ENCODE measurements around the gene KIAA1217.

- TF ChIP-seq POLR2A (IDR thresholded peaks at IDR 0.05; ENCODE audit: low read length) (no peak), NFE2L2 (conservative IDR thresholded peaks at IDR 0.05; ENCODE audit: low read length) (no peak), CEBPB (IDR thresholded peaks at IDR 0.05) (no peak), JUN (IDR thresholded peaks at IDR 0.05) (no peak), RAD21 (conservative IDR thresholded peaks at IDR 0.05 in 1 of 2, IDR thresholded peaks at IDR 0.05 in 1 of 2) (no peak)
- TF ChIP-seq, protein P1, sequence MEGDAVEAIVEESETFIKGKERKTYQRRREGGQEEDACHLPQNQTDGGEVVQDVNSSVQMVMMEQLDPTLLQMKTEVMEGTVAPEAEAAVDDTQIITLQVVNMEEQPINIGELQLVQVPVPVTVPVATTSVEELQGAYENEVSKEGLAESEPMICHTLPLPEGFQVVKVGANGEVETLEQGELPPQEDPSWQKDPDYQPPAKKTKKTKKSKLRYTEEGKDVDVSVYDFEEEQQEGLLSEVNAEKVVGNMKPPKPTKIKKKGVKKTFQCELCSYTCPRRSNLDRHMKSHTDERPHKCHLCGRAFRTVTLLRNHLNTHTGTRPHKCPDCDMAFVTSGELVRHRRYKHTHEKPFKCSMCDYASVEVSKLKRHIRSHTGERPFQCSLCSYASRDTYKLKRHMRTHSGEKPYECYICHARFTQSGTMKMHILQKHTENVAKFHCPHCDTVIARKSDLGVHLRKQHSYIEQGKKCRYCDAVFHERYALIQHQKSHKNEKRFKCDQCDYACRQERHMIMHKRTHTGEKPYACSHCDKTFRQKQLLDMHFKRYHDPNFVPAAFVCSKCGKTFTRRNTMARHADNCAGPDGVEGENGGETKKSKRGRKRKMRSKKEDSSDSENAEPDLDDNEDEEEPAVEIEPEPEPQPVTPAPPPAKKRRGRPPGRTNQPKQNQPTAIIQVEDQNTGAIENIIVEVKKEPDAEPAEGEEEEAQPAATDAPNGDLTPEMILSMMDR (IDR thresholded peaks at IDR 0.05): no peak
Observed at GRCh38 chr10:24349379-24350001, 140.6 kb downstream of the KIAA1217 start.
